Skeletal muscle tissue (tissue), 4 donors: ENCODE data around the gene EIF3F. TPM values are rescaled to one million over a fixed set of nuclear protein-coding genes. Genes with fewer than 3 reads are reported as not detected.

Source experiments
- H3K27ac ChIP-seq: one replicate; pipeline ENCODE4 v1.7.0; 2013; ENCODE audit warnings: mild to moderate bottlenecking, low read depth, low read length, inconsistent platforms
- H3K27me3 ChIP-seq, 3 donors: one replicate each; pipeline ENCODE4 v1.7.0; 2013; ENCODE audit warnings: low read length in 3 of 3; ENCODE audit not compliant: control insufficient read depth in 3 of 3, insufficient read depth in 3 of 3
- H3K36me3 ChIP-seq, 3 donors: one replicate each; pipeline ENCODE4 v1.7.0; 2013; ENCODE audit warnings: low read length in 3 of 3; ENCODE audit not compliant: control insufficient read depth in 3 of 3, insufficient read depth in 3 of 3
- H3K4me1 ChIP-seq, 3 donors: one replicate each; pipeline ENCODE4 v1.7.0; 2013; ENCODE audit warnings: low read length in 3 of 3, mild to moderate bottlenecking in 3 of 3; ENCODE audit not compliant: control insufficient read depth in 3 of 3, insufficient read depth in 3 of 3
- H3K4me3 ChIP-seq, 3 donors: one replicate each; pipeline ENCODE4 v1.7.0; 2013; ENCODE audit warnings: low read length in 3 of 3
- H3K9ac ChIP-seq, 3 donors: one replicate each; pipeline ENCODE4 v1.7.0; 2013; ENCODE audit warnings: low read length in 3 of 3, mild to moderate bottlenecking in 3 of 3, moderate library complexity in 2 of 3, low read depth in 1 of 3
- H3K9me3 ChIP-seq, 3 donors: one replicate each; pipeline ENCODE4 v1.7.0; 2013; ENCODE audit warnings: low read length in 3 of 3; ENCODE audit not compliant: control insufficient read depth in 3 of 3
- total RNA-seq: library from RNA; depleted of rRNA; stranded (reverse); fragments of >200 nt; gene quantifications from one replicate; pipeline ENCODE4 v1.2.3, GENCODE V29; 2014
- donor health status: Osteomylitis.

EIF3F gene
- total RNA-seq, 1 donor from 2014 or later, result 283 TPM

DNA sequence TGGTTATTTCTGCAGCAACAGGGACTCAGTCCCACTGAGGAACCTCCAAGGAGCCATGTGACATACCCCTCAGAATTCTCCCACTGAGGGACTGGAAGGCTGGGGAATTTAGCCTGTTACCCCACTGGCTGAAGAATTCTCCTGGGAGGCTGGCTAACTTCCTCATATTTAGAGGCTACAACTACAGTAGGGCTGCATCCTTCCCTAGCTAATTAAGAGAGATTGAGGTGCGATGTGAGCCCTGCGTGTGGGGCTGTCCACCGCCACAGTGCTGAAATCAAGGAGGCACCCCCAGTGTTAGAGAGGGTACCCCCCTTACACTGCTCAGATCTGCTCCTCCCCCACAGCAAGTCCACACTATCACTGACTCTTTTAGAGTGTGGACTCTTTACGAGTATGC lies 21.1 kb downstream of the EIF3F start:
- H3K9me3 ChIP-seq, result no peaks in the 10 kb centered on the region
- H3K9ac ChIP-seq, result no peak overlapping the region
- no peak overlapping the region for H3K4me3 ChIP-seq
- no peaks in the 10 kb centered on the region for H3K36me3 ChIP-seq
- no peak overlapping the region for H3K27ac ChIP-seq
- no peaks in the 10 kb centered on the region for H3K4me1 ChIP-seq
- no peaks in the 10 kb centered on the region for H3K27me3 ChIP-seq

DNA sequence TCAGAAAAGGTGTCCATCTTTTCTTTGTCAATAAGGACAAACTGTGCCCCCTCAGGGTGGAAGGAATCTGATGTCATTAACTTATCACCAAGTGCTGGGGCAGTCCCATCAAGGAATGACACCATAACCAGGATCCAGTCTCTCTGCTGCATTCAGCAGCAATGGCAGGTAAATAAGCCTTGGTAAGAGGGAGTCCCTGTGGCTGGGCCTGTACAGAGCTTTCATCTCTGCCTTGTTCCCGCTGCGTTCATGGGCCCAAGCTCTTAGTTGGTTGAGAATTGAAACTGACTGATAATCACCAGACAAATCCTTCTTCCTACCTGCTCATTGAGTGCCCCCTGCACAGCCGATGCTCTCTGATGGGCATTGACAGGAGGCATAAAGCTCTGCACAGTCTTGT lies 22.7 kb downstream of the EIF3F start:
- no peaks in the 10 kb centered on the region for H3K4me1 ChIP-seq
- no peak overlapping the region for H3K27ac ChIP-seq
- H3K4me3 ChIP-seq, result no peak overlapping the region

DNA sequence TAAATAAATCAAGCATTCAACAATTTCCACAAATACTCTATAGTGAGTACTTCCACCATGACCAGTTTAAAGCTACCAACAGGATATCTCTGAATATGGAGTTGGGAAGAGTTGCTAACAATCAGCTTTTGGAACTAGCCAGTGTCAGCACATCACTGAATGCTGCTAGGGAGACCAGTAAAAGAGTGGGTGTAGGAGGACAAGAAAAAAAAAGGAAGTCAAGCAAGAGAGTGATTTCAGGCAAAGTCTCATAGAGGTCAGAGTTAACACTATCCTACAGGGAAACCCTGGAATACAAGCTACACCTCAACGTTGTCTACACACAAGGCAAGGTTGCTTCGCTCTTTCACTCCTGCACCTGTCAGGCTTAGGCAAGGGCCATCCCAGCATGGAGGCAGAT lies 24.2 kb downstream of the EIF3F start:
- Histone ChIP-seq H3K4me1 (no peaks in the 10 kb centered on the region), H3K27me3 (peaks cover 7 to 10% (median 7%) of the 10 kb centered on the region in 3 donors), H3K9me3 (no peaks in the 10 kb centered on the region), H3K36me3 (no peaks in the 10 kb centered on the region), H3K27ac (no peak overlapping the region), H3K9ac (no peak overlapping the region), H3K4me3 (no peak overlapping the region)

More for the DNA sequence above, 22.7 kb downstream of the EIF3F start:
- no peaks in the 10 kb centered on the region for H3K9me3 ChIP-seq
- no peaks in the 10 kb centered on the region for H3K36me3 ChIP-seq
- no peaks in the 10 kb centered on the region for H3K27me3 ChIP-seq
- no peak overlapping the region for H3K9ac ChIP-seq

DNA sequence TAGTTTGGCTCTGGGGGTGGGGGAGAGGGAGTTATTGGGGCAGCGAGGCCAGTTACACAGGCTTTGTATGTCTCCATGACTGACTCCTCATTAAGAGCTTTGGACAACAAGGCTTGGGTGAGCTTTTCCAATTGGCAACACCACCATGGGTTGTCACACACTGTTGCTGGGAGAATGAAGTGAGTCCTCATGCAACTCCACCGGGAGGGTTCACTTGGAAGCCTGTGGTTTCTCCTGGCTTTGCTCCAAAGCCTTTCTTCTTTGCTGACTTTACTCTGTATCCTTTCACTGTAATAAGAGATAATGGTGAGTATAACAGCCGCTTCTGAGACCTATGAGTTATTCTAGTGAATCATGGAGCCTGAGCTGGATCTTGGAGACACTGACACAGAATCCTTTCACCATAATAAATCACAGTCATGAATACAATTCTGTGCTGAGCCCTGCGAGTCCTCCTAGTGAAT lies 24.9 kb downstream of the EIF3F start:
- Histone ChIP-seq H3K4me1 (no peaks in the 10 kb centered on the region), H3K27ac (no peak overlapping the region), H3K4me3 (no peak overlapping the region)

DNA sequence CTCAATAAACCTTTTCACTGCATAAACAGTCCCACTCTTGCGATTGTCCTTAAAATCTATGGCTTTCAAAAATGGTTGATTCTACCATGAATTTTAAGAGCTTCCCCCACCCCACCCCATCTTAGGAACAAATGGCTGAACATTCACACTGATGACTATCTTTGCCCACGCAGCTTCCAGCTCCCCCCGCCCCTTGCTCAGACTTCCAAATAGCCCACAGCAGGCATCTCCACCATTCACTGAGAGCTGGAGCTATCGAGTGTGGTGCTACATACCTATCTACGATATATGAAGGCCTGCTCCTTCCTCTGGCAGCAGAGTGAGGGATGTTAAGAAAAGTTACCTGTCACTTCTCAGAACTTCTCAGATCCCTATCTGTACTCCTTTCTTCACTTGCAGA lies 26.7 kb downstream of the EIF3F start:
- Histone ChIP-seq H3K27ac (no peak overlapping the region), H3K4me1 (peaks cover 0 to 5% (median 5%) of the 10 kb centered on the region in 3 donors), H3K27me3 (peaks cover 20 to 25% (median 22%) of the 10 kb centered on the region in 3 donors), H3K9ac (no peak overlapping the region), H3K36me3 (no peaks in the 10 kb centered on the region), H3K9me3 (no peaks in the 10 kb centered on the region), H3K4me3 (no peak overlapping the region)

More for the DNA sequence above, 24.9 kb downstream of the EIF3F start:
- no peaks in the 10 kb centered on the region for H3K9me3 ChIP-seq
- no peaks in the 10 kb centered on the region for H3K36me3 ChIP-seq
- no peak overlapping the region for H3K9ac ChIP-seq
- peaks cover 9 to 14% (median 10%) of the 10 kb centered on the region in 3 donors for H3K27me3 ChIP-seq

DNA sequence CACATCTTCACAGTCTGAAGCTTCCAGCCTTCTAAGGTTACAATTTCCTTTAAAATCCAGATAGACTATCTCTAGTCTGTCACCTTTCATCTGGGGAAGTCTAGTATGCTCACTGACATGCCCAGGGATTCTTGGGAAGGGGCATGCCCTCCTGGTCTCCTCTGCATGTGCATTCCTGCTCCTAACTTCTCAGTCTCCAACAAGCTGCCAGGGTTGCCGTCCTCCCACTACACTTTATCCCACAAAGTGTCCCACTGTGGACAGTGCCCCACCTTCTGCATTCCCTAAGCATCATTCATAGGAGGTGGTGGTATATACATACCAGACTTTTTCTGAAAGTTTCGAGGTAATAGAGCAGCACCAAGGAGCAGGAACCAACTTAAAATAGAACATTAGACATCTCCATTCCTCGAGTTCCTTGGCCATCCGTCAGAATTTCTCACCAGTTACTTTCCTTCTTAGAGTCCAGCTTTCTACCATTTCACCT lies 28.7 kb downstream of the EIF3F start:
- Histone ChIP-seq H3K4me3 (no peak overlapping the region), H3K4me1 (peaks cover 7 to 15% (median 12%) of the 10 kb centered on the region in 3 donors), H3K36me3 (no peaks in the 10 kb centered on the region), H3K27me3 (peaks cover 20 to 39% (median 38%) of the 10 kb centered on the region in 3 donors), H3K9ac (no peak overlapping the region), H3K9me3 (no peaks in the 10 kb centered on the region), H3K27ac (no peak overlapping the region)

DNA sequence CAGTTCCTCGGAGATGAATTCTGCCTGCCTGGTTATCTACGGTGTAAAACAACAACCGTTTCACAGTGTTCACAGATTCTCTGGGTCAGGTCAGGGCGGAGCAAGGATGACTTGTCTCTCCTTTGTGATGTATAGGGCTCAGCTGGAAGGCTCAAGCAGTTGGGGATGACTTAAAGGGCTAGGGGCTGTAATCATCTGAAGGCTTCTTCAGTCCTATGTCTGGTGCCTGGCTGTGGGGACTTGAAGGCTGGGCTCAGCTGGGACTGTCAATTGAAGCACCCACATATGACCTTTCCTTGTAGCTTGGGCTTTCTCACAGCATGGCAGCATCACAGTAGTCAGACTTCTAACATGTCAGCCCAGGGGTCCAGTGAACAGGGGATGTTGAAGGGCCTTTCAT lies 29.3 kb downstream of the EIF3F start:
- no peaks in the 10 kb centered on the region for H3K36me3 ChIP-seq
- no peak overlapping the region for H3K9ac ChIP-seq
- peaks cover 7 to 15% (median 12%) of the 10 kb centered on the region in 3 donors for H3K4me1 ChIP-seq
- no peaks in the 10 kb centered on the region for H3K9me3 ChIP-seq
- H3K27ac ChIP-seq, result no peak overlapping the region
- no peak overlapping the region for H3K4me3 ChIP-seq
- peaks cover 20 to 39% (median 38%) of the 10 kb centered on the region in 3 donors for H3K27me3 ChIP-seq

DNA sequence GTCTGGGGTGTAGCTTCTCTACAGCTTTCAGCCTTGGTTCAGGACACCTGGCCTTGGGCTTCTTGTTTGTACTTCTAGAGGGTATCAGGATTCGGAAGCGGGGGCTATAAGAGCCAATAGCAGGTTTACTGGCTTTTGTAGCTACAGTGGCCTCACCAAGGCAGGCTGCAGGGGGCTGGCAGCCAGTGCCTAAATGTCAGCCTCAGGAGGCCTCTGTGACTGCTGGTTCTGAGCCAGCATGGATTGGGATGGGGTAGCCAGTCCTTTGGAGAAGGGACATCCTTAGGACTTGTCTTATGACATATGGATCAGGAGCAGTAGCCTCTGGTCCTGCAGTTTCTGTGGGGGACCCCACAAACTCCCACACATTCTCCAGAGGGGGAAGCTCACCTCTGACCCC lies 29.9 kb downstream of the EIF3F start:
- Histone ChIP-seq H3K9me3 (no peaks in the 10 kb centered on the region), H3K9ac (no peak overlapping the region), H3K36me3 (no peaks in the 10 kb centered on the region), H3K4me3 (no peak overlapping the region), H3K27ac (no peak overlapping the region), H3K4me1 (peaks cover 7 to 15% (median 12%) of the 10 kb centered on the region in 3 donors), H3K27me3 (peaks cover 20 to 39% (median 38%) of the 10 kb centered on the region in 3 donors)

DNA sequence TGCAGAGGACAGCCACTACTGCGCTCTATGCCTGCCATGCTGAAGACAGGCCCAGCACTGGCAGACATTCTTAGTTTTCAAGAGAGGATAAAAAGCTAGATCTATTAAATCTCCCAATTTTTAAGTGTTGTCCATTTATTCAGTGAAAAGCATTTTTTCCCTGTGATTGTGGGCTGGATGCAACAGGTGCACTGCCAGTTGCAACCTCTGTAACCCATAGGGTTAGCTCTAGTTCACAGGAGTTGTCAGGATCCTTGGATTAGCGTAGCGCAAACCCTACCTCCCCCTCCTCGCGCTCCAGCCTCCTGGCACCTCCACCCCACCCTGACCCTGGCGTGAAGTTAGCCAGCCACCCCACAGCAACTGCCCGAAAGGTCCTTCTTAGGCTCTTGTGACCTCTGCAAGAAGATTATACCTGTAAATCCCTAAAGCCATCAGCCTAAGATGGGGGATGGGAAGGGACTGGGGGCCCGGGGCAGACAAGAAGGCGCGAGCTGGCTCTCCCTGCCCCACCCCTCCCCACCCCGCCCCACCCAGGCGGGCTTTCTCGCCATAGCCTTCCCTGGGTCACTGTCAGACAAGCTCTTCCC lies 30.9 kb downstream of the EIF3F start:
- Histone ChIP-seq H3K36me3 (no peaks in the 10 kb centered on the region), H3K27me3 (peaks cover 20 to 39% (median 38%) of the 10 kb centered on the region in 3 donors), H3K4me3 (peak overlapping the region in 1 of 3 donors; percentile 68), H3K9ac (no peak overlapping the region), H3K4me1 (peaks cover 7 to 15% (median 12%) of the 10 kb centered on the region in 3 donors), H3K27ac (no peak overlapping the region), H3K9me3 (no peaks in the 10 kb centered on the region)

DNA sequence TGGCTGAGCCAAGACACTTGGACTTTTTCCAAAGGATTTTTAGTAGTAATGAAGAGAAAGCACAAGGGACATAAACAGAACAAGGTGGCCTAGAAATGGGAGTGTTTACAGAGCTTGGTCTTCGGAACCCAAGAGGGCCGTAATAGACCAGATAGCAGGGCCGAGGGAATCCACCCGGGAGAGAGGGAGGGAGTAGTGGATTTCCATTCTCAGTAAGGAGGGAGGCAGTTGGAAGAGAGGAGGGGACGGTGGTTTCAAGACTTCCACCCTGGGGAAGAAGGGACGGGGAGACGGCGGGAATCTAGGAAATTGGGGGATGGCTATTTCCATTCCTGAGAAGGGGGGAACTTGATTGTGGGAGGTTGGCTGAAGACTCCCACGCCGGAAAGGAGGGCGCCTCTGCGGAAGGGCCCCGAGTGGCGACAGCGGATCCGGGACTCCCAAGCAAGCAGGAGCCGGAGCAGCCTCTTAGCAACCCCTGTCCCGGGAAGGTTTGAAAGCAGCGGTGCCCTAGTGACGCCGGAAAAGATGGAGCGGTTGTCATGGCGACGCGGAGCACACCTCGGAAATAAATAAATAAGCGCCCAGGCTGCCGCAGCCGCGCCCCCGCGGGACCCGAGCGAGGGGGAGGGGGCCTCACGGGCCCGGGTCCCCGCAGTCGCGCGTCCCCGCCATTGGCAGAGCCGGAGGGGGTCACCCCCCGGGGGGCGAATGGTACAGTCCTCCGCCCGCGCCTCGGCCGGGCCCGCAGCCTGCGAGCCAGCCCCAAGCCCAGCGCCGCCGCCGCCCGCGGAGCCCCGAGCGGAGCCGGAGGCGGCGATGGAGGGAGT lies 31.6 kb downstream of the EIF3F start:
- Histone ChIP-seq H3K27ac (peak overlapping the region; percentile 25), H3K4me1 (peaks cover 7 to 15% (median 12%) of the 10 kb centered on the region in 3 donors), H3K9ac (peak overlapping the region; percentile 38 to 74 (median 47)), H3K36me3 (no peaks in the 10 kb centered on the region), H3K27me3 (peaks cover 20 to 39% (median 38%) of the 10 kb centered on the region in 3 donors), H3K9me3 (no peaks in the 10 kb centered on the region), H3K4me3 (peak overlapping the region; percentile 65 to 68 (median 66))
